Endothelial cell (in vitro differentiated cells): ENCODE results near the gene SH3RF3. TPM values are rescaled to one million over a fixed set of nuclear protein-coding genes. Genes with fewer than 3 reads are reported as not detected.

Experiments
- DNase-seq: peaks from one replicate; pipeline ENCODE4 v3.0.0; 2021; ENCODE audit warnings: low spot score
- H3K27ac Mint-ChIP-seq: one replicate; pipeline ENCODE4 v1.8.0; 2021; ENCODE audit warnings: mixed read lengths, inconsistent platforms; ENCODE audit not compliant: unreplicated experiment
- H3K27me3 Mint-ChIP-seq: one replicate; pipeline ENCODE4 v1.8.0; 2021; ENCODE audit warnings: mild to moderate bottlenecking, moderate library complexity, mixed read lengths, inconsistent platforms; ENCODE audit not compliant: unreplicated experiment
- H3K36me3 Mint-ChIP-seq: one replicate; pipeline ENCODE4 v1.8.0; 2021; ENCODE audit warnings: mild to moderate bottlenecking, low read depth, mixed read lengths, inconsistent platforms; ENCODE audit not compliant: unreplicated experiment
- H3K4me1 Mint-ChIP-seq: one replicate; pipeline ENCODE4 v1.8.0; 2021; ENCODE audit warnings: mild to moderate bottlenecking, mixed read lengths, inconsistent platforms; ENCODE audit not compliant: unreplicated experiment
- H3K4me3 Mint-ChIP-seq: one replicate; pipeline ENCODE4 v1.8.0; 2021; ENCODE audit warnings: mild to moderate bottlenecking, mixed read lengths, inconsistent platforms; ENCODE audit not compliant: unreplicated experiment
- H3K9me3 Mint-ChIP-seq: one replicate; pipeline ENCODE4 v1.8.0; 2021; ENCODE audit warnings: mixed read lengths, inconsistent platforms; ENCODE audit not compliant: unreplicated experiment
- CTCF ChIP-seq: fragments of 200-600 bp; sonication (generic); IDR thresholded peaks from one replicate; pipeline ENCODE4 v1.5.0; 2021; ENCODE audit warnings: antibody characterized with exemption; ENCODE audit not compliant: unreplicated experiment
- total RNA-seq: library from RNA; stranded (reverse); fragmentation: NEBNext Ultra II Directional; extraction: Animal tissue kit (Norgen Biotek cat#: 25700); gene quantifications from one replicate; pipeline ENCODE4 v1.2.1, GENCODE V29; 2021; ENCODE audit not compliant: unreplicated experiment

The SH3RF3 gene
- total RNA-seq, 1 donor from 2014 or later, result 12.8 TPM

GRCh38 chr2:109280804-109281203 is 151.8 kb downstream of the SH3RF3 start:
- Mint-ChIP-seq H3K4me3 (no peak overlapping the region), H3K9me3 (no peaks in the 10 kb centered on the region), H3K36me3 (no peaks in the 10 kb centered on the region), H3K27ac (no peak overlapping the region), H3K4me1 (peaks cover 13% of the 10 kb centered on the region), H3K27me3 (peaks cover 5% of the 10 kb centered on the region)
- no peak for DNase-seq
- TF ChIP-seq CTCF, result no peak

GRCh38 chr2:109282360-109282759 is 153.4 kb downstream of the SH3RF3 start:
- H3K4me1 Mint-ChIP-seq, result peaks cover 13% of the 10 kb centered on the region

GRCh38 chr2:109282865-109283264 is 153.9 kb downstream of the SH3RF3 start:
- H3K36me3 Mint-ChIP-seq, result no peaks in the 10 kb centered on the region

More at GRCh38 chr2:109282360-109282759, 153.4 kb downstream of the SH3RF3 start:
- H3K27ac Mint-ChIP-seq, result no peak overlapping the region
- H3K9me3 Mint-ChIP-seq, result no peaks in the 10 kb centered on the region
- H3K4me3 Mint-ChIP-seq, result no peak overlapping the region
- H3K27me3 Mint-ChIP-seq, result peaks cover 5% of the 10 kb centered on the region
- TF ChIP-seq CTCF, result no peak
- no peaks in the 10 kb centered on the region for H3K36me3 Mint-ChIP-seq
- DNase-seq, result no peak

GRCh38 chr2:109284826-109285225 is 155.8 kb downstream of the SH3RF3 start:
- Mint-ChIP-seq H3K4me1 (peaks cover 13% of the 10 kb centered on the region), H3K4me3 (no peak overlapping the region), H3K36me3 (no peaks in the 10 kb centered on the region), H3K27ac (no peak overlapping the region), H3K9me3 (no peaks in the 10 kb centered on the region), H3K27me3 (no peaks in the 10 kb centered on the region)
- no peak for DNase-seq
- no peak for TF ChIP-seq CTCF

More at GRCh38 chr2:109282865-109283264, 153.9 kb downstream of the SH3RF3 start:
- Mint-ChIP-seq H3K27me3 (peaks cover 5% of the 10 kb centered on the region), H3K9me3 (no peaks in the 10 kb centered on the region), H3K4me3 (no peak overlapping the region), H3K4me1 (peaks cover 14% of the 10 kb centered on the region), H3K27ac (no peak overlapping the region)
- no peak for DNase-seq
- TF ChIP-seq CTCF, result no peak

GRCh38 chr2:109285244-109285651 is 156.2 kb downstream of the SH3RF3 start:
- no peaks in the 10 kb centered on the region for H3K27me3 Mint-ChIP-seq
- H3K36me3 Mint-ChIP-seq, result no peaks in the 10 kb centered on the region
- TF ChIP-seq CTCF, result no peak
- peaks cover 13% of the 10 kb centered on the region for H3K4me1 Mint-ChIP-seq
- DNase-seq, result no peak
- no peak overlapping the region for H3K4me3 Mint-ChIP-seq
- no peaks in the 10 kb centered on the region for H3K9me3 Mint-ChIP-seq
- no peak overlapping the region for H3K27ac Mint-ChIP-seq
